Stimulated activated CD4-positive, alpha-beta T cell treated with anti-CD3 and anti-CD28 coated beads, Interleukin-4, amount 100 ng/mL, for 24 hours (primary cell): ENCODE measurements around the gene GEN1.

Source experiments
- DNase-seq: peaks from one replicate; pipeline ENCODE4 v3.0.0-alpha.2; 2020

Gene GEN1

GRCh38 chr2:17827316-17827715 lies 73.4 kb downstream of the GEN1 start:
- no peak for DNase-seq

GRCh38 chr2:17827785-17828184 lies 73.8 kb downstream of the GEN1 start:
- no peak for DNase-seq

- peak; percentile 19 for DNase-seq
These were observed 76.4 kb downstream of the GEN1 start for GRCh38 chr2:17830053-17831034.

GRCh38 chr2:17835516-17835915 lies 81.6 kb downstream of the GEN1 start:
- no peak for DNase-seq
